ENCODE measurements around the gene LRRC1. TPM values are rescaled to one million over a fixed set of nuclear protein-coding genes. Genes with fewer than 3 reads are reported as not detected.

The LRRC1 gene
- total and polyA plus RNA-seq, 10 donors, result 1.8 to 6.3 (median 3.7) TPM

DNA sequence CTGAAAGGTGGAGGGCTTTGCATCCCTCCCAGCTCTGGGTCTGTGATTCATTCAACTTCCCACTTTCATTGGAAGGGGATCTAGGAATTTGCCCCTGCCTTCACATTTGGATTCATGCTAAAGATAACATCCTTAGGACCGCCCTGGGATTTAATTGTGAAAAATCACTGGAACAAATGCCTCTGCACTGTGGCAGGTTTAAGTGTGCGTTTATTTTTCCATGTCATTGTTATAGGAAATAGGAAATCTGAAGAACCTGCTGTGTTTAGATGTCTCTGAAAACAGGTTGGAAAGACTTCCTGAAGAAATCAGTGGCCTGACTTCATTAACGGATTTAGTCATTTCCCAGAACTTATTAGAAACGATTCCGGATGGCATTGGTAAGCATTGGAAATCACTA lies 104.7 kb downstream of the LRRC1 start:
- H3K36me3 ChIP-seq, result peaks cover 0 to 65% (median 4%) of the 10 kb centered on the region in 6 donors
- H3K4me3 ChIP-seq, result no peak overlapping the region
- WGBS, 5 donors, result 67 to 93% (median 87%) methylated on average over 5 of the region's 5 CpGs
- H3K4me1 ChIP-seq, result no peaks in the 10 kb centered on the region
- intact Hi-C loops (cut with DNase I; ENCODE audit: low total_unique reads), result no loop called here
- TF ChIP-seq POLR2A (IDR thresholded peaks at IDR 0.05) (no peak), POLR2AphosphoS5 (IDR thresholded peaks at IDR 0.05) (no peak)
- TF ChIP-seq, protein P1, sequence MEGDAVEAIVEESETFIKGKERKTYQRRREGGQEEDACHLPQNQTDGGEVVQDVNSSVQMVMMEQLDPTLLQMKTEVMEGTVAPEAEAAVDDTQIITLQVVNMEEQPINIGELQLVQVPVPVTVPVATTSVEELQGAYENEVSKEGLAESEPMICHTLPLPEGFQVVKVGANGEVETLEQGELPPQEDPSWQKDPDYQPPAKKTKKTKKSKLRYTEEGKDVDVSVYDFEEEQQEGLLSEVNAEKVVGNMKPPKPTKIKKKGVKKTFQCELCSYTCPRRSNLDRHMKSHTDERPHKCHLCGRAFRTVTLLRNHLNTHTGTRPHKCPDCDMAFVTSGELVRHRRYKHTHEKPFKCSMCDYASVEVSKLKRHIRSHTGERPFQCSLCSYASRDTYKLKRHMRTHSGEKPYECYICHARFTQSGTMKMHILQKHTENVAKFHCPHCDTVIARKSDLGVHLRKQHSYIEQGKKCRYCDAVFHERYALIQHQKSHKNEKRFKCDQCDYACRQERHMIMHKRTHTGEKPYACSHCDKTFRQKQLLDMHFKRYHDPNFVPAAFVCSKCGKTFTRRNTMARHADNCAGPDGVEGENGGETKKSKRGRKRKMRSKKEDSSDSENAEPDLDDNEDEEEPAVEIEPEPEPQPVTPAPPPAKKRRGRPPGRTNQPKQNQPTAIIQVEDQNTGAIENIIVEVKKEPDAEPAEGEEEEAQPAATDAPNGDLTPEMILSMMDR (IDR thresholded peaks at IDR 0.05 in 8 of 11, conservative IDR thresholded peaks at IDR 0.05 in 3 of 11), result no peak
- H3K9me3 ChIP-seq, result no peaks in the 10 kb centered on the region
- DNase-seq, result no peak
- H3K27me3 ChIP-seq (replicated peaks in 1 of 7), result no peaks in the 10 kb centered on the region
- no peak overlapping the region for H3K27ac ChIP-seq

DNA sequence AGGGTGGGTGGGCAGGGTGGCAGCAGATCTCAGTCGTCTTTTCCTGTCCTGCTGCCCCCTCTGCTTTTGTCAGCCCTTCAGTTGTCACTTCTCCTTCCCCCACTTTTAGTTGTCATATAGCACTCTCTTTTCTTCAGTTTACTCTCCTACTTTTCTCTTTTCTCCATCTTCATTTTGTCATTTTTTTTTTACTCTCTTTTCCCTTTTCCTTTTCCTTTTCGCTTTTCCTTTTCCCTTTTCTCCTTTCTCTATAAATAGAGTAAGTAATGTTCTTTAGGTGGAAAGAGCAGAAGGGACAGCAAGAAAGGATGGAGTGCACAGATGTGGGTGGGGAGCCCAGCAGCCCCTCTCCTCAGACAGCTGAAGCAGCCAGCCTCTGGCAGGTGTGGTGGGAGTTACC lies 108.6 kb downstream of the LRRC1 start:
- 79 to 100% (median 95%) methylated on average over 1 to 2 of the region's 2 CpGs for WGBS, 5 donors
- H3K4me1 ChIP-seq, result no peaks in the 10 kb centered on the region
- H3K27ac ChIP-seq, result no peak overlapping the region
- H3K9me3 ChIP-seq, result no peaks in the 10 kb centered on the region
- TF ChIP-seq, protein P1 (IDR thresholded peaks at IDR 0.05 in 8 of 11, conservative IDR thresholded peaks at IDR 0.05 in 3 of 11), result no peak
- no peak for TF ChIP-seq POLR2AphosphoS5 (IDR thresholded peaks at IDR 0.05)
- no peak for TF ChIP-seq POLR2A (IDR thresholded peaks at IDR 0.05)
- H3K36me3 ChIP-seq, result peaks cover 0 to 60% (median 4%) of the 10 kb centered on the region in 6 donors
- no peak overlapping the region for H3K4me3 ChIP-seq
- no peak for DNase-seq
- intact Hi-C loops (cut with DNase I; ENCODE audit: low total_unique reads), result no loop called here
- no peaks in the 10 kb centered on the region for H3K27me3 ChIP-seq (replicated peaks in 1 of 7)

DNA sequence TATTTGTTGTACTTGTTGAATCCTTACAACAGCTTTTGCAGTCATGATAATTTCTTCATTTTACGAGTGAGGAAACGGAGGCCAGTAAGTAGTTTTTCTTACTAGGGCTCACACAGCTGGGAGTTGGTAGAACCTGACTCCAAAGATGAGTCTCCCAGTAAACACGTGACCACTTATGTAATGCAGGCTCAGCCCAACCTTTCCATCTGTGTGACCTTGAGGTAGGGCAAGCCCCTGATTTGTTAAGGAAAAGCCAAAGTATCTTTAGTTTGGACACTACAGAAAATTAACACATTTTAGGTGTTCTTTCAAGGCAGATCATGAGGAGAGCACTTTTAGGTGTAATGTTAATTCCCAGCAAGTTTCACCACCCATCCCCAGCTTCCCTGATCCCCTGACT lies 111.3 kb downstream of the LRRC1 start:
- no peaks in the 10 kb centered on the region for H3K4me1 ChIP-seq
- no peaks in the 10 kb centered on the region for H3K27me3 ChIP-seq (replicated peaks in 1 of 7)
- WGBS, 5 donors, result 83 to 93% (median 89%) methylated on average over 3 of the region's 3 CpGs
- DNase-seq, result no peak
- intact Hi-C loops (cut with DNase I; ENCODE audit: low total_unique reads), result no loop called here
- H3K9me3 ChIP-seq, result no peaks in the 10 kb centered on the region
- TF ChIP-seq POLR2AphosphoS5 (IDR thresholded peaks at IDR 0.05) (no peak), POLR2A (IDR thresholded peaks at IDR 0.05) (no peak)
- TF ChIP-seq, protein P1 (IDR thresholded peaks at IDR 0.05 in 8 of 11, conservative IDR thresholded peaks at IDR 0.05 in 3 of 11), result no peak
- no peak overlapping the region for H3K4me3 ChIP-seq
- no peak overlapping the region for H3K27ac ChIP-seq
- H3K36me3 ChIP-seq, result peaks cover 0 to 46% (median 4%) of the 10 kb centered on the region in 6 donors

DNA sequence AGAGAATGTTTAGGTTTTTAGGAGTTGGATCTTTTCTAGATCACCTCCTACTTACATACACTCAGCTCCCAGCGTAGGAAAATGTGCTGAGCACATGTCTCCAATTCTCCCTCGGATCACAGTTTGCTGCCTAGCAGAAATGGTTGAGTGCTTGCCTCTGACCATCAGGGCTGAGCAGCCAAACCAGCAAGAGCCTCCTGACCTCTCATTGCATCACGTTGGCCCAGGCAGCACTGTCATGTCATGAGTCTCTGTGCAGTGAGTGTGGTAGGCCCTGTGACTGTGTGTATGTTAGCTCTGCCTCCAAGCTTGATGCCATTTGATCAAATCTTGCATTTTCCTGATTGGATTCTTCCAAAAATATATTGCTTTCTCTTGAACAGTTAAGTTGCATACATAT lies 112.0 kb downstream of the LRRC1 start:
- TF ChIP-seq POLR2AphosphoS5 (IDR thresholded peaks at IDR 0.05), result no peak
- TF ChIP-seq POLR2A (IDR thresholded peaks at IDR 0.05), result no peak
- TF ChIP-seq, protein P1 (IDR thresholded peaks at IDR 0.05 in 8 of 11, conservative IDR thresholded peaks at IDR 0.05 in 3 of 11), result no peak
- intact Hi-C loops (cut with DNase I; ENCODE audit: low total_unique reads), result no loop called here
- no peaks in the 10 kb centered on the region for H3K27me3 ChIP-seq (replicated peaks in 1 of 7)
- no peaks in the 10 kb centered on the region for H3K9me3 ChIP-seq
- H3K4me3 ChIP-seq, result no peak overlapping the region
- no peak overlapping the region for H3K27ac ChIP-seq
- no peaks in the 10 kb centered on the region for H3K4me1 ChIP-seq
- peaks cover 0 to 46% (median 4%) of the 10 kb centered on the region in 6 donors for H3K36me3 ChIP-seq
- 58 to 89% (median 77%) methylated on average over 3 of the region's 3 CpGs for WGBS, 5 donors
- DNase-seq, result no peak

Measured in spleen (tissue), 11 donors.